ENCODE data around the gene NFKBIE. TPM values are rescaled to one million over a fixed set of nuclear protein-coding genes. Genes with fewer than 3 reads are reported as not detected.

The NFKBIE gene
- total and polyA plus RNA-seq, 9 of the 15 experiments (the other 6 are each of a cell fraction or from before 2014, with no cell fraction given) = 2.1 to 16.4 (median 11.7) TPM

GRCh38 chr6:44245912-44246662, 19.3 kb downstream of the NFKBIE start (continued):
- TF ChIP-seq RREB1 (CRISPR knock-in tag; IDR thresholded peaks at IDR 0.05) (no peak; the same call in 1 of the 2 replicates), ID3 (CRISPR knock-in tag; IDR thresholded peaks at IDR 0.05) (no peak), ID3 (tag; IDR thresholded peaks at IDR 0.05) (no peak), NELFE (IDR thresholded peaks at IDR 0.05; ENCODE audit: insufficient read depth, insufficient read length) (no peak), ZBED1 (IDR thresholded peaks at IDR 0.05) (no peak), FOXP1 (CRISPR knock-in tag; IDR thresholded peaks at IDR 0.05) (no peak), TBP (optimal IDR thresholded peaks at IDR 0.05; ENCODE audit: low read depth, low read length) (no peak), WHSC1 (IDR thresholded peaks at IDR 0.05; ENCODE audit: low read length) (no peak), TCF15 (CRISPR knock-in tag; IDR thresholded peaks at IDR 0.05) (no peak), YBX1 (IDR thresholded peaks at IDR 0.05) (no peak), PTTG1 (tag; IDR thresholded peaks at IDR 0.05; ENCODE audit: low read depth) (no peak), ZNF445 (CRISPR knock-in tag; IDR thresholded peaks at IDR 0.05; ENCODE audit: low read depth) (no peak), ZNF407 (IDR thresholded peaks at IDR 0.05; ENCODE audit: low read depth) (no peak), ZNF507 (tag; conservative IDR thresholded peaks at IDR 0.05) (no peak)
